Upper lobe of left lung (tissue), 6 donors: Measurements from ENCODE around the gene UBR4. TPM values are rescaled to one million over a fixed set of nuclear protein-coding genes. Genes with fewer than 3 reads are reported as not detected.

Experiments used
- ATAC-seq, 2 donors: fragments of 200-7000 bp; cut with Tn5 transposase; one replicate each; pipeline ENCODE4 v1.9.1; 2022; ENCODE audit warnings: mild to moderate bottlenecking in 2 of 2, moderate library complexity in 2 of 2; ENCODE audit not compliant: low FRiP score in 2 of 2
- DNase-seq, 2 donors: peaks; one replicate each; pipeline ENCODE4 v3.0.0-alpha.2; 2019 to 2020
- H3K27ac ChIP-seq, 4 donors: fragments of 200-600 bp; sonication (generic); one replicate each; pipeline ENCODE4 v1.5.1; 2016 to 2019
- H3K27me3 ChIP-seq, 4 donors: fragments of 200-600 bp; sonication (generic); one replicate each; pipeline ENCODE4 v1.5.1; 2017 to 2019
- H3K36me3 ChIP-seq, 4 donors: fragments of 200-600 bp; sonication (generic); one replicate each; pipeline ENCODE4 v1.5.1; 2016 to 2019
- H3K4me1 ChIP-seq, 4 donors: fragments of 200-600 bp; sonication (generic); one replicate each; pipeline ENCODE4 v1.5.1; 2018 to 2019
- H3K4me3 ChIP-seq, 4 donors: fragments of 200-600 bp; sonication (generic); one replicate each; pipeline ENCODE4 v1.5.1; 2017 to 2019; ENCODE audit warnings: mild to moderate bottlenecking in 2 of 4, moderate library complexity in 1 of 4
- H3K9me3 ChIP-seq, 4 donors: fragments of 200-600 bp; sonication (generic); one replicate each; pipeline ENCODE4 v1.5.1; 2018 to 2019
- CTCF ChIP-seq, 6 experiments: fragments of 450-650 bp in 4 of 6; fragments of 200-600 bp in 2 of 6; sonication (generic) in 2 of 6; IDR thresholded peaks; one replicate each; pipeline ENCODE4 v1.5.1; 2016 to 2019; ENCODE audit warnings: antibody characterized with exemption in 6 of 6
- EP300 ChIP-seq, 4 donors: sonication (generic); formaldehyde crosslinking; IDR thresholded peaks; one replicate each; pipeline ENCODE4 v1.5.1; 2017; ENCODE audit warnings: antibody characterized with exemption in 4 of 4, control low read depth in 2 of 4
- POLR2A ChIP-seq, 4 donors: fragments of 450-650 bp; IDR thresholded peaks; one replicate each; pipeline ENCODE4 v1.5.1; 2016 to 2017; ENCODE audit warnings: antibody characterized with exemption in 4 of 4, mild to moderate bottlenecking in 2 of 4
- POLR2AphosphoS5 ChIP-seq, 2 donors: sonication (generic); formaldehyde crosslinking; IDR thresholded peaks; one replicate each; pipeline ENCODE4 v1.5.1; 2017; ENCODE audit warnings: antibody characterized with exemption in 2 of 2
- WGBS, 2 donors: methylation state at CpG; one replicate each; pipeline ENCODE4 v1.1.5; 2017 to 2018; 5-methylcytosine and 5-hydroxymethylcytosine counted together
- total RNA-seq, 6 donors: library from RNA; depleted of rRNA in 4 of 6; stranded (reverse); fragments of >200 nt in 4 of 6; gene quantifications; one replicate each; pipeline versions ENCODE4 v1.1.0 to v1.2.1, GENCODE V29; 2016 to 2021
- donor health status: DM: no; HTN: no; CAD: no; lungs with moderate emphysema.
- donor health status: DM: no; HTN: yes; CAD: no; lungs with severe emphysema.

The UBR4 gene
- total RNA-seq, 6 donors from 2014 or later: 101 to 317 (median 135) TPM

GRCh38 chr1:19070197-19070651 is 139.8 kb downstream of the UBR4 start:
- Histone ChIP-seq H3K27me3 (no peaks in the 10 kb centered on the region), H3K36me3 (peaks cover 0 to 29% (median 27%) of the 10 kb centered on the region in 4 donors), H3K4me1 (peaks cover 16 to 70% (median 60%) of the 10 kb centered on the region in 4 donors), H3K4me3 (no peak overlapping the region), H3K27ac (peak overlapping the region in 2 of 4 donors; percentile 18 to 57), H3K9me3 (no peaks in the 10 kb centered on the region)
- TF ChIP-seq POLR2A (IDR thresholded peaks at IDR 0.05): peak in 1 of 4 donors; percentile 9
- no peak for TF ChIP-seq CTCF (IDR thresholded peaks at IDR 0.05)
- peak in 1 of 4 donors; percentile 69 for TF ChIP-seq EP300 (IDR thresholded peaks at IDR 0.05)
- TF ChIP-seq POLR2AphosphoS5 (IDR thresholded peaks at IDR 0.05): peak in 1 of 2 donors; percentile 33
- peak in 1 of 2 donors; percentile 92 for DNase-seq
- WGBS, 2 donors: 55 to 67% methylated on average over 6 to 9 of the region's 9 CpGs
- ATAC-seq: peak; percentile 10 to 58

GRCh38 chr1:19068639-19069276 is 141.3 kb downstream of the UBR4 start:
- Histone ChIP-seq H3K9me3 (no peaks in the 10 kb centered on the region), H3K4me1 (peaks cover 12 to 55% (median 46%) of the 10 kb centered on the region in 4 donors), H3K27me3 (no peaks in the 10 kb centered on the region), H3K36me3 (peaks cover 0 to 15% (median 12%) of the 10 kb centered on the region in 4 donors), H3K4me3 (no peak overlapping the region), H3K27ac (peak overlapping the region in 1 of 4 donors; percentile 83)
- DNase-seq (no peak), ATAC-seq (no peak)
- TF ChIP-seq CTCF (IDR thresholded peaks at IDR 0.05) (no peak), EP300 (IDR thresholded peaks at IDR 0.05) (no peak), POLR2A (IDR thresholded peaks at IDR 0.05) (no peak), POLR2AphosphoS5 (IDR thresholded peaks at IDR 0.05) (no peak)
- 61 to 81% methylated on average over 5 to 11 of the region's 11 CpGs for WGBS, 2 donors

GRCh38 chr1:19067912-19068638 is 142.0 kb downstream of the UBR4 start:
- no peaks in the 10 kb centered on the region for H3K27me3 ChIP-seq
- peaks cover 0 to 8% (median 6%) of the 10 kb centered on the region in 4 donors for H3K36me3 ChIP-seq
- H3K4me1 ChIP-seq: peaks cover 12 to 49% (median 39%) of the 10 kb centered on the region in 4 donors
- H3K4me3 ChIP-seq: no peak overlapping the region
- peak overlapping the region in 1 of 4 donors; percentile 83 for H3K27ac ChIP-seq
- H3K9me3 ChIP-seq: no peaks in the 10 kb centered on the region
- WGBS, 2 donors: 60 to 67% methylated on average over 12 to 14 of the region's 14 CpGs
- TF ChIP-seq EP300 (IDR thresholded peaks at IDR 0.05) (no peak), POLR2AphosphoS5 (IDR thresholded peaks at IDR 0.05) (no peak), CTCF (IDR thresholded peaks at IDR 0.05) (no peak), POLR2A (IDR thresholded peaks at IDR 0.05) (no peak)
- DNase-seq (no peak), ATAC-seq (no peak)

GRCh38 chr1:19067182-19067911 is 142.7 kb downstream of the UBR4 start:
- WGBS, 2 donors: 38 to 42% methylated on average over 10 to 16 of the region's 17 CpGs
- DNase-seq (peak in 1 of 2 donors; percentile 79), ATAC-seq (no peak)
- H3K27me3 ChIP-seq: no peaks in the 10 kb centered on the region
- no peak overlapping the region for H3K4me3 ChIP-seq
- peak overlapping the region in 3 of 4 donors; percentile 57 to 83 (median 66) for H3K27ac ChIP-seq
- no peaks in the 10 kb centered on the region for H3K9me3 ChIP-seq
- H3K36me3 ChIP-seq: peaks cover 0 to under 1% (median 0%) of the 10 kb centered on the region in 4 donors
- TF ChIP-seq EP300 (IDR thresholded peaks at IDR 0.05) (peak in 1 of 4 donors; percentile 76), CTCF (IDR thresholded peaks at IDR 0.05) (peak in 1 of 6 experiments; percentile 16), POLR2A (IDR thresholded peaks at IDR 0.05) (no peak), POLR2AphosphoS5 (IDR thresholded peaks at IDR 0.05) (no peak)
- peaks cover 12 to 49% (median 39%) of the 10 kb centered on the region in 4 donors for H3K4me1 ChIP-seq
